Spleen (tissue), 7 donors: ENCODE results near the gene DLG2.

ENCODE experiments used
- POLR2A ChIP-seq, 3 donors: fragments of 450-650 bp; IDR thresholded peaks; one replicate each; pipeline ENCODE4 v1.5.1; 2017; ENCODE audit warnings: antibody characterized with exemption in 3 of 3, mild to moderate bottlenecking in 1 of 3
- POLR2AphosphoS5 ChIP-seq, 3 donors: sonication (generic); formaldehyde crosslinking; IDR thresholded peaks; one replicate each; pipeline ENCODE4 v1.5.1; 2017; ENCODE audit warnings: antibody characterized with exemption in 3 of 3
- TF ChIP-seq, protein P1 (sequence below), 11 experiments: fragments of 200-600 bp in 7 of 11; fragments of 450-650 bp in 4 of 11; sonication (generic) in 4 of 11; IDR thresholded peaks in 8 of 11; conservative IDR thresholded peaks in 3 of 11; 1 replicate in 7 of 11; 2 replicates in 4 of 11; pipeline versions ENCODE4 v1.4.0 to v1.8.0; 2016 to 2021; ENCODE audit warnings: antibody characterized with exemption in 11 of 11, inconsistent platforms in 4 of 11, mild to moderate bottlenecking in 1 of 11
- donor health status: DM: no; HTN: no; CAD: no; lungs with moderate emphysema.
- donor health status: DM: no; HTN: no; CAD: no.
- donor health status: DM: no; HTN: no; CAD: no.

DNA sequence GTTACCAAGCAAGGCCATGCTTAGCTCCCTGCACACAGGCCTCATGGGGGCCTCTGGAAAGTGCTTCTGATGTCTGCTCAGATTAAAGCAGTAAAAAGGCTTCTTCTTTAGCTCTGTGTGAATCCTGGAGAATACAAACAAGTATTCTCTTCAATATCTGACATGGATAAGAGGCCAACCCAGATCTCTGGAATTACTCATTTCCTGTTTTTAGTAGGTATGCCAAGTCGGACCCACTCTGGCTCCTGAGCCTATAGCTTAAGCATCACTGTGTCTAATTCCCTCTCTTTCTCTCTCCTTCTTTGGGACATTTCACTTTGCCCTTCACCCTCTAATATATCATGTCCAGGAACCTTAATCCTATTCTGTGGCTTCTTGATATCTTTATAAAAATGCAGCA, 1811.4 kb downstream of the DLG2 start:
- TF ChIP-seq, protein P1, sequence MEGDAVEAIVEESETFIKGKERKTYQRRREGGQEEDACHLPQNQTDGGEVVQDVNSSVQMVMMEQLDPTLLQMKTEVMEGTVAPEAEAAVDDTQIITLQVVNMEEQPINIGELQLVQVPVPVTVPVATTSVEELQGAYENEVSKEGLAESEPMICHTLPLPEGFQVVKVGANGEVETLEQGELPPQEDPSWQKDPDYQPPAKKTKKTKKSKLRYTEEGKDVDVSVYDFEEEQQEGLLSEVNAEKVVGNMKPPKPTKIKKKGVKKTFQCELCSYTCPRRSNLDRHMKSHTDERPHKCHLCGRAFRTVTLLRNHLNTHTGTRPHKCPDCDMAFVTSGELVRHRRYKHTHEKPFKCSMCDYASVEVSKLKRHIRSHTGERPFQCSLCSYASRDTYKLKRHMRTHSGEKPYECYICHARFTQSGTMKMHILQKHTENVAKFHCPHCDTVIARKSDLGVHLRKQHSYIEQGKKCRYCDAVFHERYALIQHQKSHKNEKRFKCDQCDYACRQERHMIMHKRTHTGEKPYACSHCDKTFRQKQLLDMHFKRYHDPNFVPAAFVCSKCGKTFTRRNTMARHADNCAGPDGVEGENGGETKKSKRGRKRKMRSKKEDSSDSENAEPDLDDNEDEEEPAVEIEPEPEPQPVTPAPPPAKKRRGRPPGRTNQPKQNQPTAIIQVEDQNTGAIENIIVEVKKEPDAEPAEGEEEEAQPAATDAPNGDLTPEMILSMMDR (IDR thresholded peaks at IDR 0.05 in 8 of 11, conservative IDR thresholded peaks at IDR 0.05 in 3 of 11), result no peak
- TF ChIP-seq POLR2A (IDR thresholded peaks at IDR 0.05), result no peak
- TF ChIP-seq POLR2AphosphoS5 (IDR thresholded peaks at IDR 0.05), result no peak
